ENCODE results near the gene SLX9.

SLX9 gene

GRCh38 chr21:45006536-45007095, 66.8 kb downstream of the SLX9 start:
- Histone ChIP-seq H3K79me2 (ENCODE audit: control insufficient read depth, low read length) (no peaks in the 10 kb centered on the region), H3K4me3 (ENCODE audit: low read length) (no peak overlapping the region), H3F3A (ENCODE audit: control insufficient read depth, insufficient read depth) (no peaks in the 10 kb centered on the region), H3K9me2 (replicated peaks; ENCODE audit: control insufficient read depth, low read length) (no peaks in the 10 kb centered on the region), H3K27ac (ENCODE audit: low read depth, low read length) (no peak overlapping the region), H3K9me3 (ENCODE audit: control insufficient read depth, insufficient read depth, low read length) (no peaks in the 10 kb centered on the region), H3K36me3 (ENCODE audit: control insufficient read depth, low read length) (no peaks in the 10 kb centered on the region), H3K27me3 (ENCODE audit: control insufficient read depth, low read length) (peaks cover 13% of the 10 kb centered on the region), H3K4me2 (ENCODE audit: low read length) (no peak overlapping the region), H4K20me1 (ENCODE audit: control insufficient read depth, insufficient read depth, low read depth, low read length) (no peaks in the 10 kb centered on the region), H3K4me1 (ENCODE audit: control insufficient read depth, low read length) (no peaks in the 10 kb centered on the region)
- TF ChIP-seq EZH2phosphoT487 (IDR thresholded peaks at IDR 0.05; ENCODE audit: borderline replicate concordance, low read length), result no peak
- no peak for TF ChIP-seq CTCF (IDR thresholded peaks at IDR 0.05; ENCODE audit: low read depth, low read length, poor library complexity, severe bottlenecking)

- no peaks in the 10 kb centered on the region for H3K9me2 ChIP-seq (replicated peaks; ENCODE audit: control insufficient read depth, low read length)
- H3K27me3 ChIP-seq (ENCODE audit: control insufficient read depth, low read length), result peaks cover 13% of the 10 kb centered on the region
- H3K4me1 ChIP-seq (ENCODE audit: control insufficient read depth, low read length), result peaks cover 3% of the 10 kb centered on the region; the same call in 1 of the 2 replicates
Observed at GRCh38 chr21:45009616-45010015, 69.8 kb downstream of the SLX9 start.

GRCh38 chr21:45010096-45010495, 70.3 kb downstream of the SLX9 start:
- H3K9me2 ChIP-seq (replicated peaks; ENCODE audit: control insufficient read depth, low read length), result no peaks in the 10 kb centered on the region
- H3F3A ChIP-seq (ENCODE audit: control insufficient read depth, insufficient read depth), result no peaks in the 10 kb centered on the region
- no peak overlapping the region for H3K4me3 ChIP-seq (ENCODE audit: low read length)
- H3K9me3 ChIP-seq (ENCODE audit: control insufficient read depth, insufficient read depth, low read length), result no peaks in the 10 kb centered on the region
- H3K36me3 ChIP-seq (ENCODE audit: control insufficient read depth, low read length), result no peaks in the 10 kb centered on the region
- peaks cover 5% of the 10 kb centered on the region; the same call in 1 of the 2 replicates for H3K4me1 ChIP-seq (ENCODE audit: control insufficient read depth, low read length)
- peaks cover 13% of the 10 kb centered on the region for H3K27me3 ChIP-seq (ENCODE audit: control insufficient read depth, low read length)
- TF ChIP-seq EZH2phosphoT487 (IDR thresholded peaks at IDR 0.05; ENCODE audit: borderline replicate concordance, low read length) (no peak), CTCF (IDR thresholded peaks at IDR 0.05; ENCODE audit: low read depth, low read length, poor library complexity, severe bottlenecking) (no peak)
- no peaks in the 10 kb centered on the region for H3K79me2 ChIP-seq (ENCODE audit: control insufficient read depth, low read length)
- H3K27ac ChIP-seq (ENCODE audit: low read depth, low read length), result no peak overlapping the region
- no peak overlapping the region for H3K4me2 ChIP-seq (ENCODE audit: low read length)
- H4K20me1 ChIP-seq (ENCODE audit: control insufficient read depth, insufficient read depth, low read depth, low read length), result no peaks in the 10 kb centered on the region

More at GRCh38 chr21:45009616-45010015, 69.8 kb downstream of the SLX9 start:
- Histone ChIP-seq H4K20me1 (ENCODE audit: control insufficient read depth, insufficient read depth, low read depth, low read length) (no peaks in the 10 kb centered on the region), H3K36me3 (ENCODE audit: control insufficient read depth, low read length) (no peaks in the 10 kb centered on the region), H3K4me2 (ENCODE audit: low read length) (no peak overlapping the region), H3K79me2 (ENCODE audit: control insufficient read depth, low read length) (no peaks in the 10 kb centered on the region), H3F3A (ENCODE audit: control insufficient read depth, insufficient read depth) (no peaks in the 10 kb centered on the region), H3K9me3 (ENCODE audit: control insufficient read depth, insufficient read depth, low read length) (no peaks in the 10 kb centered on the region), H3K27ac (ENCODE audit: low read depth, low read length) (no peak overlapping the region), H3K4me3 (ENCODE audit: low read length) (no peak overlapping the region)
- no peak for TF ChIP-seq CTCF (IDR thresholded peaks at IDR 0.05; ENCODE audit: low read depth, low read length, poor library complexity, severe bottlenecking)
- no peak for TF ChIP-seq EZH2phosphoT487 (IDR thresholded peaks at IDR 0.05; ENCODE audit: borderline replicate concordance, low read length)
